H1 (cell line): ENCODE measurements around the gene TMEM132A. TPM values are rescaled to one million over a fixed set of nuclear protein-coding genes. Genes with fewer than 3 reads are reported as not detected.

Experiments used
- CTCF ChIA-PET: fragments of 300-600 bp; sonication (Branson Sonifier 250); formaldehyde crosslinking; loops from one replicate; lab custom pipeline; 2021; ENCODE audit not compliant: partially characterized antibody; lab: Charles Lee
- POLR2A ChIA-PET: fragments of 300-600 bp; sonication (Branson Sonifier 250); formaldehyde crosslinking; loops from one replicate; lab custom pipeline; 2021; ENCODE audit warnings: inconsistent platforms; ENCODE audit not compliant: partially characterized antibody; lab: Charles Lee
- DNase-seq, 2 experiments: peaks; one replicate each; pipeline versions ENCODE4 v3.0.0 to v3.0.0-alpha.2; 2010 to 2022; ENCODE audit warnings: low spot score in 2 of 2, low read depth in 1 of 2, mixed read lengths in 1 of 2
- FAIRE-seq: peaks from 2 replicates; lab custom pipeline; 2011; peaks lifted over from hg19 to GRCh38; lab: Jason Lieb, UNC
- H2AFZ ChIP-seq: 2 replicates; pipeline ENCODE4 v1.8.1; 2012; ENCODE audit warnings: low read length, inconsistent platforms
- H2AK5ac ChIP-seq: 2 replicates; pipeline ENCODE4 v1.6.1; 2013; ENCODE audit warnings: low read depth, low read length
- H2BK120ac ChIP-seq: replicated peaks from 2 replicates; pipeline ENCODE3; 2013; ENCODE audit warnings: low read depth, low read length, inconsistent platforms
- H2BK12ac ChIP-seq: 2 replicates; pipeline ENCODE4 v1.6.1; 2013; ENCODE audit warnings: low read depth, low read length
- H2BK15ac ChIP-seq: 2 replicates; pipeline ENCODE4 v1.6.1; 2013; ENCODE audit warnings: low read length
- H2BK20ac ChIP-seq: 2 replicates; pipeline ENCODE4 v1.6.1; 2013; ENCODE audit warnings: low read length
- H2BK5ac ChIP-seq: 2 replicates; pipeline ENCODE4 v1.6.1; 2013; ENCODE audit warnings: low read depth, low read length
- H3K14ac ChIP-seq: 2 replicates; pipeline ENCODE4 v1.6.1; 2013; ENCODE audit warnings: inconsistent platforms; ENCODE audit not compliant: insufficient read length
- H3K18ac ChIP-seq: 2 replicates; pipeline ENCODE4 v1.6.1; 2013; ENCODE audit warnings: low read length; ENCODE audit errors: extremely low read depth
- H3K23ac ChIP-seq: 2 replicates; pipeline ENCODE4 v1.6.1; 2013; ENCODE audit warnings: inconsistent platforms; ENCODE audit not compliant: insufficient read length
- H3K23me2 ChIP-seq: 2 replicates; pipeline ENCODE4 v1.6.1; 2013; ENCODE audit warnings: low read depth, low read length
- H3K27ac ChIP-seq: 2 replicates; pipeline ENCODE4 v1.6.1; 2011; ENCODE audit warnings: low read depth, low read length, inconsistent platforms
- H3K27me3 ChIP-seq, 4 experiments: replicated peaks in 1 of 4; 1 replicate in 1 of 4; 2 replicates in 3 of 4; pipeline versions ENCODE4 v1.6.1 to v1.8.1; 2011 to 2013; ENCODE audit warnings: low read length in 3 of 4, mild to moderate bottlenecking in 3 of 4, inconsistent platforms in 2 of 4, mixed read lengths in 2 of 4, moderate library complexity in 1 of 4; ENCODE audit not compliant: control insufficient read depth in 3 of 4, insufficient read depth in 3 of 4; ENCODE audit errors: extremely low read depth in 1 of 4
- H3K36me3 ChIP-seq, 4 experiments: 2 replicates each; pipeline versions ENCODE4 v1.6.1 to v1.8.1; 2011 to 2013; ENCODE audit warnings: mild to moderate bottlenecking in 4 of 4, low read length in 3 of 4, moderate library complexity in 2 of 4, control low read depth in 1 of 4, inconsistent platforms in 1 of 4; ENCODE audit not compliant: insufficient read depth in 4 of 4, control insufficient read depth in 2 of 4
- H3K4ac ChIP-seq: replicated peaks from 2 replicates; pipeline ENCODE3; 2013; ENCODE audit warnings: low read length, low read depth, mixed read lengths, inconsistent platforms; ENCODE audit not compliant: insufficient read length
- H3K4me1 ChIP-seq, 4 experiments: replicated peaks in 1 of 4; 1 replicate in 1 of 4; 2 replicates in 3 of 4; pipeline versions ENCODE4 v1.6.1 to v1.8.1; 2011 to 2013; ENCODE audit warnings: low read length in 3 of 4, inconsistent platforms in 2 of 4, mixed read lengths in 1 of 4; ENCODE audit not compliant: insufficient read depth in 4 of 4, control insufficient read depth in 3 of 4
- H3K4me2 ChIP-seq, 2 experiments: 2 replicates each; pipeline versions ENCODE4 v1.6.1 to v1.8.1; 2011 to 2013; ENCODE audit warnings: low read depth in 2 of 2, low read length in 2 of 2, control low read depth in 1 of 2, inconsistent platforms in 1 of 2, mild to moderate bottlenecking in 1 of 2; ENCODE audit not compliant: insufficient read depth in 1 of 2
- H3K4me3 ChIP-seq, 4 experiments: fragments of 200-600, 300-600 bp in 1 of 4; sonication (generic), shearing (Covaris generic), sonication (Bioruptor Twin) in 1 of 4; 2 replicates each; pipeline versions ENCODE4 v1.5.1 to v1.8.1; 2011 to 2016; ENCODE audit warnings: low read length in 4 of 4, low read depth in 3 of 4, control low read depth in 2 of 4, inconsistent platforms in 2 of 4, mild to moderate bottlenecking in 2 of 4, mixed read lengths in 1 of 4, moderate library complexity in 1 of 4; ENCODE audit not compliant: insufficient read depth in 2 of 4; ENCODE audit errors: extremely low read depth in 1 of 4
- H3K56ac ChIP-seq: replicated peaks from 2 replicates; pipeline ENCODE3; 2013; ENCODE audit warnings: low read depth, mild to moderate bottlenecking, mixed read lengths, low read length, inconsistent platforms; ENCODE audit not compliant: insufficient read length
- H3K79me1 ChIP-seq: 2 replicates; pipeline ENCODE4 v1.6.1; 2013; ENCODE audit warnings: low read depth, low read length, control low read depth
- H3K79me2 ChIP-seq, 2 experiments: 2 replicates each; pipeline versions ENCODE4 v1.6.1 to v1.8.1; 2012 to 2013; ENCODE audit warnings: low read length in 2 of 2, mild to moderate bottlenecking in 2 of 2, inconsistent platforms in 1 of 2; ENCODE audit not compliant: insufficient read depth in 2 of 2, control insufficient read depth in 1 of 2
- H3K9ac ChIP-seq, 4 experiments: replicated peaks in 1 of 4; 1 replicate in 1 of 4; 2 replicates in 3 of 4; pipeline versions ENCODE4 v1.6.1 to v1.8.1; 2011 to 2013; ENCODE audit warnings: low read depth in 3 of 4, low read length in 3 of 4, control low read depth in 2 of 4, mild to moderate bottlenecking in 2 of 4, moderate library complexity in 2 of 4, inconsistent platforms in 1 of 4; ENCODE audit errors: extremely low read depth in 1 of 4
- H3K9me3 ChIP-seq, 2 experiments: 2 replicates each; pipeline versions ENCODE4 v1.6.1 to v1.8.1; 2012 to 2013; ENCODE audit warnings: mild to moderate bottlenecking in 2 of 2, moderate library complexity in 2 of 2, control low read depth in 1 of 2, inconsistent platforms in 1 of 2, low read depth in 1 of 2, low read length in 1 of 2, mixed read lengths in 1 of 2; ENCODE audit not compliant: insufficient read depth in 2 of 2
- H4K20me1 ChIP-seq, 2 experiments: replicated peaks in 1 of 2; 2 replicates each; pipeline versions ENCODE3 to v1.8.1; 2011 to 2013; ENCODE audit warnings: inconsistent platforms in 2 of 2, low read length in 2 of 2, mild to moderate bottlenecking in 1 of 2; ENCODE audit not compliant: insufficient read depth in 2 of 2, control insufficient read depth in 1 of 2
- H4K5ac ChIP-seq: 2 replicates; pipeline ENCODE4 v1.6.1; 2013; ENCODE audit warnings: low read length, low read depth, mixed read lengths, inconsistent platforms; ENCODE audit not compliant: insufficient read length
- H4K8ac ChIP-seq: 2 replicates; pipeline ENCODE4 v1.8.0; 2013; ENCODE audit warnings: mild to moderate bottlenecking, moderate library complexity, low read length, inconsistent platforms; ENCODE audit not compliant: insufficient read depth; ENCODE audit errors: extremely low read depth
- H4K91ac ChIP-seq: replicated peaks from 2 replicates; pipeline ENCODE3; 2013; ENCODE audit warnings: low read length, mixed read lengths, inconsistent platforms; ENCODE audit not compliant: insufficient read length
- CTBP2 ChIP-seq: IDR thresholded peaks from 2 replicates; pipeline ENCODE4 v1.7.0; 2011; ENCODE audit warnings: borderline replicate concordance, mild to moderate bottlenecking, moderate library complexity, mixed read lengths, low read length; ENCODE audit not compliant: insufficient read depth, insufficient read length
- GABPA ChIP-seq: IDR thresholded peaks from 2 replicates; pipeline ENCODE4 v1.6.1; 2011; ENCODE audit warnings: mild to moderate bottlenecking, low read length, moderate library complexity, borderline replicate concordance; ENCODE audit not compliant: insufficient read depth
- JUND ChIP-seq: IDR thresholded peaks from 2 replicates; pipeline ENCODE4 v1.6.1; 2011; ENCODE audit warnings: mild to moderate bottlenecking, improper control_type of control experiment, low read length
- KDM5A ChIP-seq: fragments of 200-600 bp; IDR thresholded peaks from 2 replicates; pipeline ENCODE4 v1.7.1; 2012; ENCODE audit warnings: mild to moderate bottlenecking, low read length, inconsistent platforms, mixed read lengths
- NRF1 ChIP-seq: IDR thresholded peaks from 2 replicates; pipeline ENCODE4 v1.6.1; 2011; ENCODE audit warnings: mild to moderate bottlenecking, low read depth, low read length, improper control_type of control experiment
- SIN3A ChIP-seq, 2 experiments: IDR thresholded peaks in 1 of 2; conservative IDR thresholded peaks in 1 of 2; 2 replicates each; pipeline ENCODE4 v1.6.1; 2011 to 2012; ENCODE audit warnings: low read length in 2 of 2, improper control_type of control experiment in 1 of 2, low read depth in 1 of 2, mild to moderate bottlenecking in 1 of 2
- SIRT6 ChIP-seq: IDR thresholded peaks from one replicate; pipeline ENCODE4 v1.7.1; 2012; ENCODE audit warnings: low read length, inconsistent platforms
- SP2 ChIP-seq: IDR thresholded peaks from 2 replicates; pipeline ENCODE4 v1.6.1; 2012; ENCODE audit warnings: mild to moderate bottlenecking, low read length, inconsistent platforms
- TEAD4 ChIP-seq: IDR thresholded peaks from 2 replicates; pipeline ENCODE4 v1.6.1; 2012; ENCODE audit warnings: low read depth, low read length, inconsistent platforms, mixed read lengths
- WGBS, 2 experiments: shearing (Covaris generic) in 1 of 2; methylation state at CpG; one replicate each; pipeline versions ENCODE4 v1.1.6 to v1.1.7; 2013 to 2015; ENCODE audit warnings: low lambda C conversion rate in 2 of 2, mixed read lengths in 2 of 2, inconsistent platforms in 1 of 2, low coverage in 1 of 2, missing lambda C conversion rate in 1 of 2; ENCODE audit not compliant: insufficient replicate concordance in 2 of 2, insufficient coverage in 1 of 2, insufficient read length in 1 of 2; ENCODE audit errors: extremely low coverage in 1 of 2, missing lambda C conversion rate in 1 of 2; 5-methylcytosine and 5-hydroxymethylcytosine counted together
- polyA plus RNA-seq, 7 experiments: library from polyadenylated mRNA; depleted of rRNA in 3 of 7; stranded (reverse) in 5 of 7; unstranded in 2 of 7; fragments of >200 nt in 5 of 7; fragments of 200-250 nt in 2 of 7; gene quantifications; 1 replicate in 5 of 7; 2 replicates in 1 of 7; 4 replicates in 1 of 7; pipeline versions ENCODE4 v1.2.1 to v1.2.3, GENCODE V29; 2011 to 2013; ENCODE audit warnings: missing spikeins in 2 of 7, mixed read lengths in 2 of 7
- total RNA-seq: library from RNA; stranded (reverse); fragmentation: NEBNext Ultra II Directional; extraction: Animal tissue kit (Norgen Biotek cat#: 25700); gene quantifications from 2 replicates; pipeline ENCODE4 v1.2.1, GENCODE V29; 2021

TMEM132A gene
- total and polyA plus RNA-seq, 2 of the 8 experiments (the other 6 are each of a cell fraction or from before 2014, with no cell fraction given): 46.6 to 97.9 TPM

DNA sequence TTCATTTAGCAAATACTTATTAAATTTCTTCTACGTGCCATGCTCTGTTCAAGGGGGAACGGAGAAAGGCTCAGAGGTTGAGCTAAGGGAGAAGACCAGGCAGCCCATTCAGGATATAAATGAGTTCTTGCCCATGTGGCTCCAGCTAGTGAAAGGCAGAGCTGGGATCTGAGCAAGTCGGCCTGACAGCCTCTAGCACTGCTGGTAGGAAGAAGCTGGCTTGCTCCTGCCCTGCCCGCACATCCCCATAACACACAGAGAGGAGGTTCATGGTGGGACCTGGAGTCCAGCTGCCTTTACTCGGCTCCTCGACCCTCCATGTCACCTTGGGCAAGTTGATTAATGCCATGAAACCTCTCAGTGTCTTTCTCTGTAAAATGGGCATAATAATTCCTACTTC lies 25.8 kb downstream of the TMEM132A start:
- H3K4me3 ChIP-seq: peak overlapping the region in 1 of 4 experiments; percentile 66; a peak in 2 of 8 replicates
- CTCF ChIA-PET: interaction anchor here (0.9 to 1.4 kb wide), 8 partner anchors 9 to 237 kb away, joined by 3 to 5 read pairs (median 4); no protein-coding TSS in a partner anchor
- FAIRE-seq (no peak), DNase-seq (no peak)
- H4K5ac ChIP-seq: no peak overlapping the region
- H3K79me1 ChIP-seq: no peaks in the 10 kb centered on the region
- no peak overlapping the region; the same call in 1 of the 2 replicates for H2BK15ac ChIP-seq
- 0 out of 8 replicates have a peak, but pooled peaks cover 0 to 2% (median 0%) of the 10 kb centered on the region in 4 experiments for H3K36me3 ChIP-seq
- H3K56ac ChIP-seq: no peak overlapping the region
- TF ChIP-seq KDM5A (no peak), NRF1 (no peak), TEAD4 (no peak), JUND (no peak), SIRT6 (no peak), SIN3A (conservative IDR thresholded peaks at IDR 0.05 in 1 of 2, IDR thresholded peaks at IDR 0.05 in 1 of 2; ENCODE audit: low read depth in 1 of 2, low read length in 2 of 2) (no peak), SP2 (no peak), GABPA (no peak), CTBP2 (no peak)
- TF ChIP-seq, all 59 proteins: peak for 0
- H3K27me3 ChIP-seq: peaks cover 0 to 15% (median 8%) of the 10 kb centered on the region in 4 experiments; a peak in 4 of 7 replicates
- no peak overlapping the region for H2BK20ac ChIP-seq
- no peak overlapping the region for H3K9ac ChIP-seq
- no peak overlapping the region for H3K14ac ChIP-seq
- no peak overlapping the region for H4K8ac ChIP-seq
- no peaks in the 10 kb centered on the region for H3K9me3 ChIP-seq
- H2AK5ac ChIP-seq: no peak overlapping the region
- no peak overlapping the region for H3K18ac ChIP-seq
- peaks cover 0 to 23% (median 14%) of the 10 kb centered on the region in 4 experiments; a peak in 6 of 7 replicates for H3K4me1 ChIP-seq
- H2BK12ac ChIP-seq: no peak overlapping the region; the same call in 1 of the 2 replicates
- no peak overlapping the region for H3K23ac ChIP-seq
- POLR2A ChIA-PET: interaction anchor here (0.7 to 2.5 kb wide), 7 partner anchors 7 to 107 kb away, joined by 3 to 10 read pairs (median 3); partner anchors contain the start of gene PRPF19
- peaks cover 0 to 2% of the 10 kb centered on the region in 2 experiments; a peak in 1 of 4 replicates for H3K79me2 ChIP-seq
- H2BK120ac ChIP-seq: no peak overlapping the region
- no peak overlapping the region for H3K27ac ChIP-seq
- H3K23me2 ChIP-seq: peaks cover 15% of the 10 kb centered on the region; the same call in 1 of the 2 replicates
- peak overlapping the region; percentile 7 for H4K91ac ChIP-seq
- H2AFZ ChIP-seq: no peak overlapping the region
- no peak overlapping the region for H2BK5ac ChIP-seq
- no peak overlapping the region for H3K4ac ChIP-seq
- peak overlapping the region; percentile 89 to 92 for H3K4me2 ChIP-seq
- WGBS, 2 experiments: 83% methylated on average over 6 of the region's 6 CpGs; no CpG with 5 or more reads in 1 of the 2 experiments
- H4K20me1 ChIP-seq: peaks cover 0 to 3% of the 10 kb centered on the region in 2 experiments
